ENCODE measurements around the gene UFSP1.

GRCh38 chr7:100900978-100901377 is 11.5 kb upstream of the UFSP1 start:
- TF ChIP-seq, protein P1, sequence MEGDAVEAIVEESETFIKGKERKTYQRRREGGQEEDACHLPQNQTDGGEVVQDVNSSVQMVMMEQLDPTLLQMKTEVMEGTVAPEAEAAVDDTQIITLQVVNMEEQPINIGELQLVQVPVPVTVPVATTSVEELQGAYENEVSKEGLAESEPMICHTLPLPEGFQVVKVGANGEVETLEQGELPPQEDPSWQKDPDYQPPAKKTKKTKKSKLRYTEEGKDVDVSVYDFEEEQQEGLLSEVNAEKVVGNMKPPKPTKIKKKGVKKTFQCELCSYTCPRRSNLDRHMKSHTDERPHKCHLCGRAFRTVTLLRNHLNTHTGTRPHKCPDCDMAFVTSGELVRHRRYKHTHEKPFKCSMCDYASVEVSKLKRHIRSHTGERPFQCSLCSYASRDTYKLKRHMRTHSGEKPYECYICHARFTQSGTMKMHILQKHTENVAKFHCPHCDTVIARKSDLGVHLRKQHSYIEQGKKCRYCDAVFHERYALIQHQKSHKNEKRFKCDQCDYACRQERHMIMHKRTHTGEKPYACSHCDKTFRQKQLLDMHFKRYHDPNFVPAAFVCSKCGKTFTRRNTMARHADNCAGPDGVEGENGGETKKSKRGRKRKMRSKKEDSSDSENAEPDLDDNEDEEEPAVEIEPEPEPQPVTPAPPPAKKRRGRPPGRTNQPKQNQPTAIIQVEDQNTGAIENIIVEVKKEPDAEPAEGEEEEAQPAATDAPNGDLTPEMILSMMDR (conservative IDR thresholded peaks at IDR 0.05), result no peak
- no peak for TF ChIP-seq EZH2 (IDR thresholded peaks at IDR 0.05; ENCODE audit: low read depth)
